ENCODE results near the gene CRBN.

CRBN gene

GRCh38 chr3:3179407-3180094 lies at the start of gene CRBN:
CRBN (minus strand) TSS chr3:3179691; CDS start chr3:3179687, 4 bp downstream.
- peak; percentile 87 for DNase-seq (ENCODE audit: low spot score)

- no peak for DNase-seq (ENCODE audit: low spot score)
Observed at GRCh38 chr3:3227640-3228039, 48.1 kb upstream of the CRBN start.

DNA sequence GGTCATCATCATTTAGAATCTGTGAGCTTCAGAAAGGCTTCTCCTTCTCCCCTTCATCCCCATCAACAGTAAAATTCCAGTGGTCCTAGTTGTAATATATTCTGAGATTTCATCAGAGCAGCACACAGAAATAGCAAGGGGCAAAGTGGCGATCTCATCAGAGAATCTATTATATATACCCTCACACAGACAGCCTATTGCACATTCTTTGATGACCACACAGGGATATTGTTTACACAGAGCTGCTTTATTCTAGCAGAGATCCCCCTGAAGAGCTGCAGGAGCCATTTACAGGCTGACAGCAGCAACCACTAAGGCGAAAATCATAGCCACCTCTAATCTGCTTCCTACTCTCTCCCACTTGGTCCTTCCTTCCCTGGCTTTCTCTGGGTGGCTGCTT lies 42.0 kb upstream of the CRBN start:
- DNase-seq (ENCODE audit: low spot score): no peak

DNA sequence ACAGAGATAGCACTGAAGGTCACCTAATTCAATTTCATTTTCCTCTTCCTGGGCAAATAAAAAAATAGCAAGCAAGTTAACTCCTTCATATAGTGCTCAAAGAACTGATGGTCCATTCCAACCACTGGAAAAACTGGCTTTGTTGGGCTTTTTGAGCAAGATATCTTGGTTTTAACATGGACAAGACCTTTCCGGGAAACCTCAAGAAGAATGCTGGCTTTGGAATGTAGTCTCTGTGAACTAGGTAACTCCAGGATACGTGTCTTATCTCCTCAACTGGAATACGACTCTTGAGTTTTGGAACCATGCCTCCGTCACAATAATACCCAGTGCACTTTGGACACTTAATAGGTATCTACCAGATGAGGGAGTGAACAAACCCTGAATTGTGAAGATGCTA lies 36.9 kb upstream of the CRBN start:
- no peak for DNase-seq (ENCODE audit: low spot score)

- no peak for DNase-seq (ENCODE audit: low spot score)
Observed at GRCh38 chr3:3212781-3213440, 33.4 kb upstream of the CRBN start.

DNA sequence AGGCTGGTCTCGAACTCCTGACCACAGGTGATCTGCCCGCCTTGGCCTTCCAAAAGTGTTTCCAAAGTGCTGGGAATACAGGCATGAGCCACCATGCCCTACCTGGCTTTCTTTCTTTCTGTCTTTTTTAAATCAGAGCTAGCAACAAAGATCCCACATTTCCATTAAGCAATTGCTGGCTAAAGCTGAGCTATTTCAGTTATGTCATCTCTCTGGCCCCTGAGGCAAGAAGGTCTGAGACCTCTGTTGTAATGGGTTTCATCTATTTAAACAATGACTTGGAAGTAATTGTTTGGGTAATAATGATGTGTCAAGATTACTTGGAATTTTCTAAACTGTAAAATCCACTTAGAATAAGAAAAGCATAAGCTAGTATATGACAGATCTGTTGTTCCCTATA lies 30.2 kb upstream of the CRBN start:
- no peak for DNase-seq (ENCODE audit: low spot score)

DNA sequence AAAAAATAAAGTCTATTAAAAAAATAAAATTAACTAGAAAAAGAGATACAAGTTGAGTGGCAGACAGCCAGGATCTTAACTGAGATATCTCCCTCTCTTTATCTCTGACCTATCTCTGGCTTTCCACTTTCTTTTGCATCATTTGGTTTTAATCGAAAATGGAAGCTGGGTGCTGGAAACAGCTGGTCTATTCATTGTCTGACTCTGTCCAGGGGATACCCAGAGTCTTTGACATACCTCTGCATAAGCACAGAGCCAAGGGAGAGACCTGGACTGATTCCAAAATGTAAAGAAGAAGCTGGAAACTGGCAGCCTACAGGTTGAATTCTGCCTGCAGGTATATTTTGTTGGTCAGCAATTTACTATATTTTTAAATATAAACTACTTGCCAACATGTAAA lies 29.6 kb upstream of the CRBN start:
- DNase-seq (ENCODE audit: low spot score): no peak

DNA sequence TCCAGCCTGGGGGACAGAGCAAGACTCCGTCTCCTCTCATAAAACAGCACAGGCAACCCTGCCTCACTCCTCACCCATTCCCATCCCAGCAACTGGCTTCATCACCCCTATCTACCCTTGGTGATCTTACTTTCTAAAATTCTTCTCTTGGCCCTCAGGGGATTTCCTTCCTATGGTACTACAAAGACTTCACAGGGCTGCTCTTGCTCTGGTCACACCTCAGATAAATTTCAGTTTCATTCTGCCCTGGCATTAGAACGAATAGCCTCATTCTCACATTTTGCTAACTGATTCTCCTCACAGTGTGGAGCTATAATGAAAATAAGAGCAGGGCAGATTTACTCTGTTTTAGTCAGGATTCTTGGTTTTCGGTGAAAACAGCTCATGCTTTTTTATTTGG lies 22.1 kb upstream of the CRBN start:
- no peak for DNase-seq (ENCODE audit: low spot score)

DNA sequence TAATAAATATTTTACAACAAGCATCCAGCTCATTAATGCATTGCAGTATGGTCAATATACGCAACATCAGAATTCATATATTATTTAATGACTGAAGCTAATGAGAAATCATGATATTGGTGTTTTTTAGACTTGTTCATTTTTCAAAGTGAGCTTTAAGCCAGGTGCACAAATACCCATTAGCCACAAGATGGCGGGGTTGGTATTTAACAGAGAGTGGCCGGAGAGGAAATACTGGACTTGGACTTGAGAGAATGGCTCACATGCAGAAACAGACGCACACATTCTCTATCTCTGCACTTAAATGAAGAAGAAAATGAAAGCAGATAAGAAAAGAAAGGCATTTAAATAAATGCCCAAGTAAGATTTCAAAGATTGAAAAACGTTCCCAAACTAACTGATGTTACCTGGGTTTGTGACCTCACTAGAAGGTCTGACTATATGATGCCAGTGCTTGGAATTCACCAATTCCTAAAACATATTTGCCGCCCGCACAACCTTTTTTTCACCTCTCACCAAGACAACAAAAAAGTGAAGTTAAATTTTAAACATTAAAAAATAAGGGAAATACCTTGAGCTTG lies 21.2 kb upstream of the CRBN start:
- DNase-seq (ENCODE audit: low spot score): peak; percentile 54

DNA sequence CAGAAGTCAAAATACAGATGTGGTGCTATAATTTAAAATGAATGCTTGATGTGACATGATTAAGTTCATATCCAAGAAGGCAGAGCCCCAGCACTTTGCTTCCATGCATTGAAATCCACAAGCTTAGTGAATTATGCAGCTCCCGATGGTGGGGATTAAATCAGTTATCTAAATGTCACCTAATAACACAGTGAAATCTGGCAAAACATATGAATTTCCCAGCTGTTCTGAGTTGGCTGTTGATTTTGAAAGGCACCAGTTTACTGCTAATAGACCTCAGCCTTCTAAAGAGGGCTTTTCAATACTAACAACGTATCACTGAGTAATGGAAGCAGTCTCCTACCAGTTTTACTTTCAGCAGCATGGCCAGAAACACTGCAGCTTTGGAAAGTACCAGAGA lies 19.8 kb upstream of the CRBN start:
- no peak for DNase-seq (ENCODE audit: low spot score)

- DNase-seq (ENCODE audit: low spot score): peak; percentile 20
Observed at GRCh38 chr3:3196148-3196861, 16.8 kb upstream of the CRBN start.

DNA sequence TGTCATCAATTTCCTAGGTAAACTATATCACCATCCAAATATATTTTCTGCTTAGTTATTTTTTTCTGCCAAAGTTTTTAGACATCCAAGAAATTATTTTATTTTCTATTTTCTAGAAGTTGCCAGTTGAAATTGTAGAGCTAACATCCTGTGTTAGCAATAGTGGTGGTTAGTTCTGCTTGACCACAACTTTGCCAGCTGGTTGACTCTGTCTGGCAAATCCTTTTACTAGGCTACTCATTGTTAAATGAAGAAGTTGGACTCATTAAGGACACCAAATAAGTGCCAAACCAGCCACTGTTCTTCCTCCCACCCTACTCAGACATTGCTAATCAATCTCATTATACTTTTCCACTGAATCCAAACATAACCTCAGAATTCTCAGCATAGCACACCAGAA lies 15.4 kb upstream of the CRBN start:
- no peak for DNase-seq (ENCODE audit: low spot score)

- DNase-seq (ENCODE audit: low spot score): no peak
Observed at GRCh38 chr3:3192286-3192675, 12.8 kb upstream of the CRBN start.

DNA sequence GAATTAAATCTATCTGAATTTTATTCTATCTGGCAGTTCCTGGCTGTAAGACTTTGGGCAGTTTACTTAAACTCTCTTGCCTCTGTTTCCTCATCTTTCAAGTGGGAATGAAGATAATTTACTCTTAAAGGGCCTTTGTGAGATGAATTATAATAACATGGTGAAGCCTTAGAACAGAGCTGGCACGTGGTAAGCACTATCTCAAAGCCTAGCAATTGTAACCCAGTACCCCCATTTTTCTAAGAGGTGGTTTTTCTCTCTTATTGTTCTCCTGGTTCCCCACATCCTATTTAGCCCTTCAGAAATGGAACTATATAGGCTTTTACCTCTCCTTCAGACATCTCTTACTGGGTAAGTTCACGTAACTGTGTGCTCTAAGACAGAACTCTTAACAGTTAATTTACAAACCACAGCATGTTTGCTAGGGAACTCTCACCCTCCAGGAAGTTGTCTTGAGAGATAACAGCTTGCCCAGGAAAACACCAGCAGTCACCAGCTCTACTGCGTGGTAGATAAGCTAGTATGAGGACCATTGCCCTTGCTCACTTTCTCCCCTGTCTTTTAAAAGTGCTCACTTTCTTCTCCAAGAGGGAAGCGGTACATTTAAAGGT lies 12.3 kb upstream of the CRBN start:
- DNase-seq (ENCODE audit: low spot score): no peak

- no peak for DNase-seq (ENCODE audit: low spot score)
Observed at GRCh38 chr3:3189961-3190360, 10.5 kb upstream of the CRBN start.

DNA sequence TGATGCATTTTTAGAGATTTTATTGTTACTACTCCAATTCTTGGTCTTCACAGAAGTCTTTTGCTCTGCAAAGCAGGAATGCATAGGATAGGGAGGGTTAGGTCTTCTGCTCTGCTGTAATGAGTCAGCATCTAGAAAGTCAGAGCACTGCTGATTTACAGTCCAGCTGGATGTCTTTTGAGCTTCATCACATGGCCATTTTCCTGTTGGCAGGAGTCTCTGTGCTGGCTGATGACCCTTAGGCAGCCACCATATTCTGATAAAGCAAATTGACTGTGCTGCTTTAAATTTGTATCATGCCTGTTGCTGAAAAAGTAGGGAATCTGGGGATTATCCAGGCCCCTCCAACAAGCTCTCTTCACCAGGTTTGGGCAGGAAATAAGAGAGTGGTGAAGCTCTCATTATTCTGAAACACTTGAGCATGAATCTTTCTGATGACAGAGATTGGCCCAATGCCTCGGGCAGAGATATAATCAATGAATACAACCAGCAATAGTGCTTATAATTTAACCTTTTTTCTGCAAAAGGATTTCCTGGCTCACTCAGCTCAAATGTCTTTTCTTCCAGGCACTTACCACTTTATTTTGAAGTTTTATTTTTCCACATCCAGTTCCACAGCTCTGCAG lies 9.7 kb upstream of the CRBN start:
- no peak for DNase-seq (ENCODE audit: low spot score)

DNA sequence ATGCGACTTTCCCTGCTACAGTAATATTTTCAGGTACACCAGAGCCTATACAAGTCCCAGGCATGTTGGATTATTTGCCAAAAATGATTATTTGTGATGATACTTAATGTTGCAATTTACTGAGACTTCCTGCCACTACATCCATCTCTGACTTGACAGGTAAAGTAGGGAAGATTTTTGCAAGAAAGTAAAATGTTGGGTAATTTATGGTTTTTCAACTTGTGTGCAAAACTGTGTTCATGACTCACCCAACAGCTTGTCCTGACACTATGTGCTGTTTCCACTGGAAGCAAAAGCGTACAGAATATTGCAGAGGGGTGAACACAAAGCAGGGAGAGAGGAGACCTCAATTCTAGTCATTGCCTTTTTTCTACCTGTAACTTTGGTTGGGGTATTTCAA lies 5.4 kb upstream of the CRBN start:
- no peak for DNase-seq (ENCODE audit: low spot score)

DNA sequence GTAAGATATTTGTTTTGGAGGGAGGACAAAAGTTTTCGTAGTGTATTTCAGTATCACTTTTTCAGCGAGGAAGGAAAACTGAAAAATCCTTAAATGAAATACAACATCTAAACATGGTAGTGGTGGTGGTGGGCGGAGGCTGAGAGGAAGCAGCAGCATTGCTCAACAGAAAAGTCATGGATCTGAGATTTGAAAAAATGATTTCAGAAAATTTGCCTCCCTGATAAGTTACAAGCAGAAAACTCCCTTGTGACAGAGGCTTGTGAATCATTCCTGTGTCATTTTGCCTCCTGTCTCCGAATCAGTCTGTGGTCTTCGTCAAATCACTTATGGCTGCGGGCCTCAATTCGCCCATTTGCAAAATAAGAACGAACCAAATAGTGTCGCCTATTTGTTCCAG lies 965 bp upstream of the CRBN start:
- no peak for DNase-seq (ENCODE audit: low spot score)

- DNase-seq (ENCODE audit: low spot score): peak; percentile 2
Observed at GRCh38 chr3:3178498-3179328, 778 bp downstream of the CRBN start.

- DNase-seq (ENCODE audit: low spot score): peak; percentile 5
Observed at GRCh38 chr3:3177861-3178497, 1.5 kb downstream of the CRBN start.

GRCh38 chr3:3172627-3173026 lies 6.9 kb downstream of the CRBN start:
- no peak for DNase-seq (ENCODE audit: low spot score)
